ENCODE data around the gene SYDE1. TPM values are rescaled to one million over a fixed set of nuclear protein-coding genes. Genes with fewer than 3 reads are reported as not detected.

SYDE1 gene
- total RNA-seq, 1 donor from 2014 or later, result 20.8 TPM

DNA sequence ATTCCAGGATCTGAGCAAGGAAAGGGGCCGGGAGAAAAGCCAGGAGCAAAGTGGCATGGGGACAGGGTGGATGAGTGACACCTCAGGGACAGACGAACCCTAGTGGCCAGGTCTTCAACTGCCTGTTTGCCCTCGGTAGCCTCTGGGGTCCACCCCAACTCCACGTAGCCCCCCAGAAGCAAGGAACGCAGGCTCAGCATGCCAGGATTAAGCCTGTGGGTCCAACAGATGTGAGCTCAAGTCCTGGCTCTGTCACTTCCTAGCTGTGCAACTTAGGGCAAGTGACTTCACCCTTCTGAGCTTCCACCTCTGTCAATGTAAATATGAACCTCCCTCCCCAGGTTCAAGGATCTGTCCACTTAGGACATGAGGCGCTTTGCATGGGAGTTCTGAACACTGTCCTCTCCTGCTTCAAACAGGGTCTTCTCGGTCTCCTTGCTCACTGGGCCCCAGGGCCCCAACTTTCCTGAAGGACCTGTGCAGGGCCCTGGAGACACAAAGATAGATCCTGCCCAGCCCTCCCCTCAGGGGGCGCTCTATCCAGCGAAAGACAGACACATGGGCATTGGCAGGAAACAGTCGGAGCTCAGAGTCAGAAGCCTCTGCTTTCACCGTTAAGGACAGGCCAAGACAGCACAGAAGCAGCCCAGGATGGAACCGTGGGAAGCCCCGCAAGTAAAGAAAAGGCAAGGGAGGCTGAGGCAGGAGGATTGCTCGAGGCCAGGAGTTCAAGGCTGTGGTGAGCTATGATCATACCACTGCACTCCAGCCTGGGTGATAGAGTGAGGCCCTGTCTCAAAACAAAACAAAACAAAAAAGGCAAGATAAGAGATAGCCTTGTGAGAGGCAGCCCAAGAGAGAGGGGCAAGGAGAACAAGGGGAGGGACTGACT lies 13.2 kb downstream of the SYDE1 start:
- H3K27me3 ChIP-seq (ENCODE audit: low read depth), result no peaks in the 10 kb centered on the region
- TF ChIP-seq, protein P1, sequence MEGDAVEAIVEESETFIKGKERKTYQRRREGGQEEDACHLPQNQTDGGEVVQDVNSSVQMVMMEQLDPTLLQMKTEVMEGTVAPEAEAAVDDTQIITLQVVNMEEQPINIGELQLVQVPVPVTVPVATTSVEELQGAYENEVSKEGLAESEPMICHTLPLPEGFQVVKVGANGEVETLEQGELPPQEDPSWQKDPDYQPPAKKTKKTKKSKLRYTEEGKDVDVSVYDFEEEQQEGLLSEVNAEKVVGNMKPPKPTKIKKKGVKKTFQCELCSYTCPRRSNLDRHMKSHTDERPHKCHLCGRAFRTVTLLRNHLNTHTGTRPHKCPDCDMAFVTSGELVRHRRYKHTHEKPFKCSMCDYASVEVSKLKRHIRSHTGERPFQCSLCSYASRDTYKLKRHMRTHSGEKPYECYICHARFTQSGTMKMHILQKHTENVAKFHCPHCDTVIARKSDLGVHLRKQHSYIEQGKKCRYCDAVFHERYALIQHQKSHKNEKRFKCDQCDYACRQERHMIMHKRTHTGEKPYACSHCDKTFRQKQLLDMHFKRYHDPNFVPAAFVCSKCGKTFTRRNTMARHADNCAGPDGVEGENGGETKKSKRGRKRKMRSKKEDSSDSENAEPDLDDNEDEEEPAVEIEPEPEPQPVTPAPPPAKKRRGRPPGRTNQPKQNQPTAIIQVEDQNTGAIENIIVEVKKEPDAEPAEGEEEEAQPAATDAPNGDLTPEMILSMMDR (IDR thresholded peaks at IDR 0.05), result no peak
- intact Hi-C loops (cut with DNase I), result no loop called here
- ATAC-seq (no peak), DNase-seq (no peak)
- H3K27ac ChIP-seq, result no peak overlapping the region
- no peaks in the 10 kb centered on the region for H3K9me3 ChIP-seq
- peaks cover 71% of the 10 kb centered on the region for H3K36me3 ChIP-seq
- no peak overlapping the region for H3K4me3 ChIP-seq
- peaks cover 15% of the 10 kb centered on the region for H3K4me1 ChIP-seq

GRCh38 chr19:15122331-15123030 lies 15.3 kb downstream of the SYDE1 start:
- Histone ChIP-seq H3K4me3 (no peak overlapping the region), H3K4me1 (peaks cover 22% of the 10 kb centered on the region), H3K9me3 (no peaks in the 10 kb centered on the region), H3K36me3 (peaks cover 50% of the 10 kb centered on the region), H3K27me3 (ENCODE audit: low read depth) (no peaks in the 10 kb centered on the region), H3K27ac (no peak overlapping the region)
- ATAC-seq (no peak), DNase-seq (no peak)
- intact Hi-C loops (cut with DNase I), result no loop called here
- TF ChIP-seq, protein P1 (IDR thresholded peaks at IDR 0.05), result no peak

DNA sequence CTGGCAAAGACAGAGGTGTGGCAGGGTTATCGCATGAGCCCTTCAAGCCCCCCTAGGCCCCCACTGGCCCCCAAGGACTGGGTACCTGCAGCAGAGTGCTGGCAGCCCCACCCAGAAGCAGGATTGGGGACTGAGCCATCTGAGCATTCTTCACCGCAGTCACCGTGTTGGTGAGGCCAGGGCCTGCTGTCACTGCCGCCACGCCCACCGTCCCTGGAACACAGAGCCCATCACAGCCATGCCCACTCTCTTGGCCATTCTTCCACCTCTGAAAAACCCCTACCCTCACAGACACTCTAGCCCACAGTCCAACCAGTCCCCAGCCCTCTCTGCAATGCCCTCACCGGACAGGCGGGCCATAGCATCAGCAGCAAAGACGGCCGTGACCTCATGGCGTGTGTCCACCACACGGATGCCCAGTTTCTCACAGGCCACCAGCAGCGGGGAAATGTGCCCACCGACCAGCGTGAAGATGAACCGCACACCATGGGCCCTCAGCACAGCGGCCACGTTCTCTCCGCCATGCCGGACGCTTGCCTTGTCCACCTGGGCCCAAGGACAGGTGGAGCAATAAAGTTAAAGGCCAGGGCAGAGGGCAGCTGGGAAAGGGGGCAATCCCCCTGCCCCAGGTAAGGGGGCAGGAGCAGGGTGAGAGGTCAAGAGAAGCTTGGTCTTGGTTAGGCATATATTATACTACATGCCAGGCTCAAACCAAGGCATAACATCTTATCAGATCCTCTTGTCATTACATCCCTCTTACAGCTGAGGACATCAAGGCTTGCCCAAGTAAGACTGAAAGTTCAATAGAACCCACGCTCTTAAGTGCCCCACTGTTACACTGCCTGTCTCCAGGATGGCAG lies 16.1 kb downstream of the SYDE1 start:
- Histone ChIP-seq H3K4me3 (no peak overlapping the region), H3K4me1 (peaks cover 22% of the 10 kb centered on the region), H3K9me3 (no peaks in the 10 kb centered on the region), H3K27ac (no peak overlapping the region), H3K27me3 (ENCODE audit: low read depth) (no peaks in the 10 kb centered on the region), H3K36me3 (peaks cover 42% of the 10 kb centered on the region)
- intact Hi-C loops (cut with DNase I), result no loop called here
- TF ChIP-seq, protein P1 (IDR thresholded peaks at IDR 0.05), result no peak
- DNase-seq (no peak), ATAC-seq (no peak)

DNA sequence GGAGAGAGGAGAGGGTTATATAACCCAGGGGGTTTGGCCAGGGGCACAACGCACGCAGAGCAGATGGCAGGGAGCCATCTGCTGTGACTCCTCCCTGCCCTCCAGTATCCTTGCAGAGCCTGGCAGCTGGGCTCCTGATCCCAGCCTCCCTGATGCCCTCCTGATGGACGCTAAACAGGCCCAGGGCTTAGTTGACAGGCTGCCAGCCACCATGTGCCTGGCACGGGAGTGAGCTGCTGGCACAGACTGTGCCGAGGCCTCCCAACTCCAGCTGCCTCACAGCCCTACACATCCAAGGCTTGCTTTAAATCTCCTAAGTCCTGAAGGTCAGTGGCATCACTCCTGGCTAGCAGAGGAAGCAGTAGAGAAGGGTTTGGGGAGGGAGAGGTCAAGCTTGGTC lies 16.7 kb downstream of the SYDE1 start:
- DNase-seq (peak; percentile 53), ATAC-seq (peak in 1 of 2 donors; percentile 2)
- H3K9me3 ChIP-seq, result no peaks in the 10 kb centered on the region
- intact Hi-C loops (cut with DNase I), result no loop called here
- TF ChIP-seq, protein P1 (IDR thresholded peaks at IDR 0.05), result no peak
- peaks cover 22% of the 10 kb centered on the region for H3K4me1 ChIP-seq
- no peaks in the 10 kb centered on the region for H3K27me3 ChIP-seq (ENCODE audit: low read depth)
- H3K4me3 ChIP-seq, result no peak overlapping the region
- no peak overlapping the region for H3K27ac ChIP-seq
- H3K36me3 ChIP-seq, result peaks cover 36% of the 10 kb centered on the region

GRCh38 chr19:15124572-15125231 lies 17.5 kb downstream of the SYDE1 start:
- Histone ChIP-seq H3K36me3 (peaks cover 28% of the 10 kb centered on the region), H3K4me3 (peak overlapping the region; percentile 77), H3K9me3 (no peaks in the 10 kb centered on the region), H3K27me3 (ENCODE audit: low read depth) (no peaks in the 10 kb centered on the region), H3K4me1 (peaks cover 22% of the 10 kb centered on the region), H3K27ac (peak overlapping the region; percentile 94)
- TF ChIP-seq, protein P1 (IDR thresholded peaks at IDR 0.05), result no peak
- ATAC-seq, result peak; percentile 6 to 12
- intact Hi-C loops (cut with DNase I), result no loop called here
- peak; percentile 60 for DNase-seq

Data from lower lobe of right lung (tissue), 2 donors.